B cell (primary cell): Measurements from ENCODE around the gene UGT1A5.

ENCODE experiments used
- CTCF ChIP-seq: fragments of 200-600 bp; IDR thresholded peaks from one replicate; pipeline ENCODE4 v1.8.0; 2022; ENCODE audit warnings: antibody characterized with exemption, mild to moderate bottlenecking
- EZH2 ChIP-seq: IDR thresholded peaks from 2 replicates; pipeline ENCODE4 v1.6.1; 2012; ENCODE audit warnings: borderline replicate concordance, low read depth, mild to moderate bottlenecking, moderate library complexity, low read length; ENCODE audit not compliant: insufficient read depth, poor library complexity, severe bottlenecking

GRCh38 chr2:233674314-233674713, 38.4 kb upstream of the UGT1A5 start:
- no peak for TF ChIP-seq EZH2
- TF ChIP-seq CTCF = no peak
